GM12872 (cell line): Measurements from ENCODE around the gene CNNM3.

ENCODE experiments used
- TF ChIP-seq, protein P1 (sequence below): IDR thresholded peaks from 3 replicates; pipeline ENCODE4 v1.5.1; 2011; ENCODE audit warnings: low read depth, mild to moderate bottlenecking, low read length, moderate library complexity; ENCODE audit not compliant: insufficient read depth

CNNM3 gene

DNA sequence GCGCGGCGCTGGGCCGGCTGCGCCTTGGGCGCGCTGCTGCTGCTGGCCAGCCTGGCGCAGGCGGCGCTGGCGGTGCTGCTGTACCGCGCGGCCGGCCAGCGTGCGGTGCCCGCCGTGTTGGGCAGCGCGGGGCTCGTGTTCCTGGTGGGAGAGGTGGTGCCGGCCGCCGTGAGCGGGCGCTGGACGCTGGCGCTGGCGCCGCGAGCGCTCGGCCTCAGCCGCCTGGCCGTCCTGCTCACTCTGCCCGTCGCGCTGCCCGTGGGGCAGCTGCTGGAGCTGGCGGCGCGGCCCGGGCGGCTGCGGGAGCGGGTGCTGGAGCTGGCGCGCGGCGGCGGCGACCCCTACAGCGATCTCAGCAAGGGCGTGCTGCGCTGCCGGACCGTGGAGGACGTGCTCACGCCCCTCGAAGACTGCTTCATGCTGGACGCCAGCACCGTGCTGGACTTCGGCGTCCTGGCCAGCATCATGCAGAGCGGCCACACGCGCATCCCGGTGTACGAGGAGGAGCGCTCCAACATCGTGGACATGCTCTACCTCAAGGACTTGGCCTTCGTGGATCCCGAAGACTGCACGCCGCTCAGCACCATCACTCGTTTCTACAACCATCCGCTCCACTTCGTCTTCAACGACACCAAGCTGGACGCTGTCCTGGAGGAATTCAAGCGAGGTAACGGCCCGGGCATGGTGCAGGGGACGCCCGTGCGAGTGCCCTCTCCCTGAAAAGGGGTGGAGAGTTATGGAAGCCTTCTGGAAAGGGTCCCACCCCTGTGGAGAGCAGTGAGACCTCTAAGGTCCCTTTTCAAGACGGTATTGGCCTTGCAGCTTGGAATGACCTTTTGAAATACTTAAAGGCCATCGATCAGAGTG, 1.0 kb downstream of the CNNM3 start:
- TF ChIP-seq, protein P1, sequence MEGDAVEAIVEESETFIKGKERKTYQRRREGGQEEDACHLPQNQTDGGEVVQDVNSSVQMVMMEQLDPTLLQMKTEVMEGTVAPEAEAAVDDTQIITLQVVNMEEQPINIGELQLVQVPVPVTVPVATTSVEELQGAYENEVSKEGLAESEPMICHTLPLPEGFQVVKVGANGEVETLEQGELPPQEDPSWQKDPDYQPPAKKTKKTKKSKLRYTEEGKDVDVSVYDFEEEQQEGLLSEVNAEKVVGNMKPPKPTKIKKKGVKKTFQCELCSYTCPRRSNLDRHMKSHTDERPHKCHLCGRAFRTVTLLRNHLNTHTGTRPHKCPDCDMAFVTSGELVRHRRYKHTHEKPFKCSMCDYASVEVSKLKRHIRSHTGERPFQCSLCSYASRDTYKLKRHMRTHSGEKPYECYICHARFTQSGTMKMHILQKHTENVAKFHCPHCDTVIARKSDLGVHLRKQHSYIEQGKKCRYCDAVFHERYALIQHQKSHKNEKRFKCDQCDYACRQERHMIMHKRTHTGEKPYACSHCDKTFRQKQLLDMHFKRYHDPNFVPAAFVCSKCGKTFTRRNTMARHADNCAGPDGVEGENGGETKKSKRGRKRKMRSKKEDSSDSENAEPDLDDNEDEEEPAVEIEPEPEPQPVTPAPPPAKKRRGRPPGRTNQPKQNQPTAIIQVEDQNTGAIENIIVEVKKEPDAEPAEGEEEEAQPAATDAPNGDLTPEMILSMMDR = no peak

DNA sequence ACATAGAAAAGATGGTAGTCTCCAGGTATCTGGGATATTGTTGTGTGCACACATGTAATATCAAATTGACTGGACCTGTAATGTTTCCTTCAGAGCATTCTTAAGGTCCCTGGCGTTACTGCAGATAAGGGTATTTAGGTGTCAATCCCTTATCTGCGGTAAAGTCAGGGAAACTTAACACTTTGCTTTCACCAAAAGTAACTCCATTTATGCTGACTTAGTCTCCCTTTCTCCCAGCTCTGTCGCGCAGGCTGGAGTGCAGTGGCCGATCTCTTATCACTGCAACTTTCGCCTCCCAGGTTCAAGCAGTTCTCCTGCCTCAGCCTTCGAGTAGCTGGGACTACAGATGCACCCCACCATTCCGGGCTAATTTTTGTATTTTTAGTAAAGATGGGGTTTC, 1.8 kb downstream of the CNNM3 start:
- TF ChIP-seq, protein P1 = no peak

DNA sequence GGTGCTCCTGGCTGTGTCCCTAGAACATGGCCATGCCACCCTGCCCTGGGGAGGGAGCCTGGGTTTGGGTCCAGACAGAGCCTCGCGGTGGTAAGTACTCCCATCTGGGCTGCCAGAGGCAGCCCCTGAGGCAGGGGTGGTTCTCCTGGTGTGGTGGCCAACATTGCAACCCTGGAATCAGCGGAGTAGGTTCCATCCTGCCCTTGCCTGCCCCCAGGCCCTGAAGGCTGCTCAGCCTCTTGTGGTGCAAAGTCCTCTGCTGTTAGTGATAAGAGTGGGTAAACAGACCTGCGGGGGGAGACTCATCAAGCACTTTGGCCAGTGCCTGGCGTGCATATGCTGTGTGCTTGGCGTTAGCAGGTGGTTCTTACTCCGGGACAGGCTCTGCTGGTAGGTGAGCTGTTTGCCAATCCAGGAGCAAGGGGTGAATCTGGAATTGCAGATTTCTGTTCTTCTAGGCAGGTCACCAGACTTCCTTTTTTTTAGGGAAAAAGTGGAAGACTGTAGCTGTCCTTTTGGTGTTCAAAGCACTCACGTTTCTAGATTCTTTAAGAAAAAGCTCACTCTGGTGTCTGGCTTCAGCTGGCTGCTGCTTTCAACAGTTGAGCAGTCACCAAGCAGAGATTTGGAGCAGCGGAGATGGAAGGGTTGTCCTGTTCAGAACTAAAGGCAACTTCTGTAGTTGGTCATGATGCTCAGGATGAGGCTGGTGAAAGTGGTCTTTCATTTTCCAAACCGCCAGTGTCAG, 3.2 kb downstream of the CNNM3 start:
- TF ChIP-seq, protein P1 = no peak

DNA sequence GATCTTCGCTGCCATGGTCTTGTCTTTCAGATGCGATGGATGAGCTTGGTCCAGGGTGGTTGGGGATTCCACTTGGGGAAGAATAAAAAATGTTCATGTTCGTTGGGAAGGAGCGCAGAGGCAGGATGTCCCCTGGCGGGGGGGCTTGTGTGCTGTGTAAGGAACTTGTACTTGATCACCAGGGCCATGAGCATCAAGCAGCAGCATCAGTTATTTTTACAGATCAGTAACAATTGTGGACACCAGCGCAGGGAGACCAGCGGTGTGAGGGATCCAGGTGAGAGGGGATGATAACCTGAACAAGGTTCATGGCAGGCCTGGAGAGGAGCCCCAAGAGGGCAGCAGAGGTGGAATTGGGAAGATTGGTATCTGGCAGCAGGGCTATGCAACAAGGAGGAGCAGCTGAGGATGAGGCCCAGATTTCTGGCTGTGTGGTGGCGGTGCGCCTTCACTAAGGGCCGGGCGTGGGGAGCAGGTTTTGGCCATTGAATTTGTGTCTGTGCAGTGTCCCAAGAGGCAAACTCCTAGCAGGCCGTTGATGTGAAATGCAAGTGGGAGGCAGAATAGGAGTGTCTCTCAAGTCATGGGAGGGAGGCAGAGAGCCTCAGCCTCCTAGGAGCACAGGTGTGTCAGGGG, 3.9 kb downstream of the CNNM3 start:
- TF ChIP-seq, protein P1 = 0 out of 3 replicates have a peak, but pooled peaks have one; percentile 5

DNA sequence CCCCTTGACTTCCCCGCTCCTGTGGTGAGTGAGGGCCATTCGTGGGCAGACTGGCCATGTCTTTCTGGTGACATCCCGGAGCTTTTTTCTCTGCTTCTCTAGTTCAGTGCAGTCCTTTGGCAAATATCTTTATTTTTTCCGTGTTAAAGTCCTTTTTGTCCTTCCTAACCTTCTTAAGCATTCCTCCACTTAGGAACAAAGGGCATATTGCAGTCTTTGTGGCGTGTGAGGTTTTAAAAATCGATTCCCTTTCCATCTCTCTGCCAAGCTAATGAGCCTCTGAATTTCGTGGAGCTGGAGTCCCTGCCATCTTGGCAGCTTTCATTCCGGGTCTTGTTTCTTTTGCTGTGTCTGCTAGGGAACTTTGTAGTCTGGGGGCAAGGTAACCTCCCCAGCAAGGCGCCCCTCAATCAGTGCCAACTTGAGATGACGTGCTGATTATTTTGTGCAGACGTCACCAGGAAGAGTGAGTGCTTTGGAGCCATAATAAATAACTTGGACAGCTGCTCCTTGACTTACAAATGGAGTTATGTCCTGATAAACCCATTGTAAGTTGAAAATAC, 5.1 kb downstream of the CNNM3 start:
- TF ChIP-seq, protein P1 = no peak

DNA sequence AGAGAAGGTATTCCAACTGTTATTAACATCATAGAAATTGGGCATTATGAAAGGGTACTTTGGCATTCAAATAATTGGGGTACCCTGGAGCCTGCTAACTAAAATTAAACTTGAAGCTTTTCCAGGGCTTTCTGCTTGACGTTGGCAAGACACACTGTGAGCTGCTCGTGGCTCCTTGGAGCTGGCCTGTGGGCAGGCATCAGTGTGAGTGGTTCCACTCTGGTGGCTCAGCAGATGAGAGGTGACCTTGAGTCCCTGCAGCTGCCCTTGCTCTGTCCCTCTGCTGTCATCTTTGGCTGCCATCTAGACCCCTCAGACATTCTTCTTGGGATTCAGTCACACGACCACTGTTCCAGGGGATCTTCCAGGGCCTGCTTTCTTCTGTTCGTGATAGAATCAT, 6.7 kb downstream of the CNNM3 start:
- TF ChIP-seq, protein P1 = no peak

DNA sequence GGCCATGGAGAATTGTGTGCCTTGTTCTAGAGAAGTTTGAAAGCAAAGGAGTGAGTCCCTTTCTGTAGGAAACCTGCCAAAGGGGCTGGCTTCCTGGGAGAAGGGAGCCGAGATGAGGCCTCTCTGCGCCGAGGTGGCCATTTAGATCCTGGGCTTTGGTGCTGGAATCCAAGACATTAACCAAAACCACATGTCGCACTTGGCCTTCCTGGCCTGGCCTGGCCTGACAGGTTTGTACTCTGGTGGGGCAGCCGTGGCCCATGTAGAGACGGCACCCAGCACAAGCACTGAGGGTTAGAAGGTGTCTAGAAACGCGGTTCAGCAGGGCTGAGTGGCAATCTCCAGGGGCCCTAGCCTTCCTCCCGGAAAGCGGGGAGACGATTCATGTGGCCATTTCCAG, 7.1 kb downstream of the CNNM3 start:
- TF ChIP-seq, protein P1 = no peak
